Small intestine (tissue), 7 donors: ENCODE data around the gene FXYD7. TPM values are rescaled to one million over a fixed set of nuclear protein-coding genes. Genes with fewer than 3 reads are reported as not detected.
"Not testable (repeated sequence)": the region's sequence is repeated elsewhere in the genome, so short reads cannot be mapped to it uniquely, and the experiment has no call there.

Experiments
- DNase-seq, 2 donors: peaks; one replicate each; pipeline versions ENCODE4 v3.0.0 to v3.0.0-alpha.2; 2013
- FAIRE-seq: peaks from 2 replicates; lab custom pipeline; 2012; peaks lifted over from hg19 to GRCh38; lab: Jason Lieb, UNC
- H3K27ac ChIP-seq, 3 donors: one replicate each; pipeline ENCODE4 v1.5.1; 2013; ENCODE audit warnings: low read length in 2 of 3, mild to moderate bottlenecking in 2 of 3, control low read depth in 1 of 3, inconsistent platforms in 1 of 3, low read depth in 1 of 3, moderate library complexity in 1 of 3
- H3K27me3 ChIP-seq, 3 donors: one replicate each; pipeline ENCODE4 v1.6.1; 2013; ENCODE audit warnings: low read length in 3 of 3, inconsistent platforms in 1 of 3; ENCODE audit not compliant: control insufficient read depth in 3 of 3, insufficient read depth in 3 of 3
- H3K36me3 ChIP-seq, 3 donors: one replicate each; pipeline ENCODE4 v1.6.1; 2013; ENCODE audit warnings: low read length in 3 of 3, inconsistent platforms in 1 of 3, low read depth in 1 of 3, mild to moderate bottlenecking in 1 of 3, moderate library complexity in 1 of 3; ENCODE audit not compliant: control insufficient read depth in 3 of 3, insufficient read depth in 2 of 3
- H3K4me1 ChIP-seq, 3 donors: one replicate each; pipeline ENCODE4 v1.6.1; 2013; ENCODE audit warnings: low read length in 2 of 3, inconsistent platforms in 1 of 3, low read depth in 1 of 3, mild to moderate bottlenecking in 1 of 3, moderate library complexity in 1 of 3; ENCODE audit not compliant: control insufficient read depth in 3 of 3, insufficient read depth in 2 of 3
- H3K4me3 ChIP-seq, 3 donors: one replicate each; pipeline ENCODE4 v1.5.1; 2013; ENCODE audit warnings: low read length in 3 of 3, control low read depth in 1 of 3, inconsistent platforms in 1 of 3, low read depth in 1 of 3, mild to moderate bottlenecking in 1 of 3, moderate library complexity in 1 of 3
- H3K9me3 ChIP-seq, 2 donors: one replicate each; pipeline ENCODE4 v1.6.1; 2013; ENCODE audit warnings: low read depth in 1 of 2, low read length in 1 of 2; ENCODE audit not compliant: control insufficient read depth in 2 of 2, insufficient read depth in 1 of 2
- WGBS, 3 donors: extraction: QIAGEN DNeasy Blood & Tissue Kit; methylation state at CpG; one replicate each; pipeline ENCODE4 v1.1.7; 2013; 5-methylcytosine and 5-hydroxymethylcytosine counted together
- polyA plus RNA-seq, 4 donors: library from polyadenylated mRNA; stranded (reverse) in 3 of 4; unstranded in 1 of 4; fragments of 200-250 nt in 3 of 4; fragments of 120-200 nt in 1 of 4; gene quantifications; one replicate each; pipeline versions ENCODE4 v1.2.1 to v1.2.3, GENCODE V29; 2013
- donor health status: healthy with polysubstance abuse.
- donor health status: control.
- donor health status: control.
- donor health status: Bipolar disorder and iron deficiency.
- donor health status: healthy.

FXYD7 gene
- polyA plus RNA-seq, 4 donors, result 0.24 to 0.38 TPM; not detected in 2

- FAIRE-seq, result no peak
- WGBS, 3 donors, result 84 to 92% (median 92%) methylated on average over 13 of the region's 13 CpGs
- peaks cover 0 to 1% (median 0%) of the 10 kb centered on the region in 3 donors for H3K4me1 ChIP-seq
Observed at GRCh38 chr19:35099897-35100275, 43.2 kb upstream of the FXYD7 start.

GRCh38 chr19:35100588-35101533 is 42.2 kb upstream of the FXYD7 start:
- H3K27me3 ChIP-seq, result no peaks in the 10 kb centered on the region
- H3K4me3 ChIP-seq, result no peak overlapping the region
- DNase-seq (no peak), FAIRE-seq (no peak)
- WGBS, 3 donors, result 75 to 83% (median 82%) methylated on average over 14 to 16 of the region's 16 CpGs
- H3K36me3 ChIP-seq, result no peaks in the 10 kb centered on the region
- no peaks in the 10 kb centered on the region for H3K4me1 ChIP-seq
- H3K9me3 ChIP-seq, result peaks cover 0 to 3% of the 10 kb centered on the region in 2 donors
- no peak overlapping the region for H3K27ac ChIP-seq

More at GRCh38 chr19:35099897-35100275, 43.2 kb upstream of the FXYD7 start:
- H3K27me3 ChIP-seq, result no peaks in the 10 kb centered on the region
- no peaks in the 10 kb centered on the region for H3K36me3 ChIP-seq
- no peak overlapping the region for H3K4me3 ChIP-seq
- no peak overlapping the region for H3K27ac ChIP-seq
- H3K9me3 ChIP-seq, result no peaks in the 10 kb centered on the region
- no peak for DNase-seq

- not testable (repeated sequence) for H3K27ac ChIP-seq, H3K27me3 ChIP-seq, FAIRE-seq, DNase-seq, H3K36me3 ChIP-seq, H3K4me1 ChIP-seq, H3K4me3 ChIP-seq, H3K9me3 ChIP-seq
- WGBS, 3 donors, result 85 to 94% (median 94%) methylated on average over 10 of the region's 10 CpGs
Observed at GRCh38 chr19:35101949-35102348, 41.1 kb upstream of the FXYD7 start.

- H3K4me1 ChIP-seq, DNase-seq, FAIRE-seq, H3K36me3 ChIP-seq, H3K27me3 ChIP-seq, H3K27ac ChIP-seq, H3K9me3 ChIP-seq, H3K4me3 ChIP-seq: not testable (repeated sequence)
- 67 to 79% (median 70%) methylated on average over 10 of the region's 10 CpGs for WGBS, 3 donors
Observed at GRCh38 chr19:35103614-35104013, 39.4 kb upstream of the FXYD7 start.

GRCh38 chr19:35104361-35104760 is 38.7 kb upstream of the FXYD7 start:
- Histone ChIP-seq H3K36me3 (no peaks in the 10 kb centered on the region), H3K27ac (no peak overlapping the region), H3K4me1 (peaks cover 0 to 2% (median 0%) of the 10 kb centered on the region in 3 donors), H3K4me3 (no peak overlapping the region), H3K27me3 (no peaks in the 10 kb centered on the region), H3K9me3 (peaks cover 0 to 6% of the 10 kb centered on the region in 2 donors)
- DNase-seq (no peak), FAIRE-seq (no peak)
- 78 to 89% (median 84%) methylated on average over 9 to 11 of the region's 11 CpGs for WGBS, 3 donors

- Histone ChIP-seq H3K36me3 (no peaks in the 10 kb centered on the region), H3K27ac (no peak overlapping the region), H3K9me3 (peaks cover 0 to 6% of the 10 kb centered on the region in 2 donors), H3K27me3 (no peaks in the 10 kb centered on the region), H3K4me3 (no peak overlapping the region), H3K4me1 (peaks cover 0 to 2% (median 0%) of the 10 kb centered on the region in 3 donors)
- 89 to 94% (median 93%) methylated on average over 6 of the region's 6 CpGs for WGBS, 3 donors
- DNase-seq (no peak), FAIRE-seq (no peak)
Observed at GRCh38 chr19:35105047-35105410, 38.0 kb upstream of the FXYD7 start.

GRCh38 chr19:35105411-35106290 is 37.4 kb upstream of the FXYD7 start:
- 80 to 88% (median 85%) methylated on average over 28 to 30 of the region's 30 CpGs for WGBS, 3 donors
- DNase-seq, result no peak
- FAIRE-seq, result no peak
- H3K4me3 ChIP-seq, result no peak overlapping the region
- no peaks in the 10 kb centered on the region for H3K36me3 ChIP-seq
- peaks cover 0 to 2% (median 0%) of the 10 kb centered on the region in 3 donors for H3K4me1 ChIP-seq
- peaks cover 0 to 6% of the 10 kb centered on the region in 2 donors for H3K9me3 ChIP-seq
- H3K27ac ChIP-seq, result no peak overlapping the region
- H3K27me3 ChIP-seq, result no peaks in the 10 kb centered on the region

- 85 to 96% (median 90%) methylated on average over 9 of the region's 9 CpGs for WGBS, 3 donors
- Histone ChIP-seq H3K36me3 (no peaks in the 10 kb centered on the region), H3K4me1 (peaks cover 0 to 2% (median 0%) of the 10 kb centered on the region in 3 donors), H3K27me3 (no peaks in the 10 kb centered on the region), H3K4me3 (no peak overlapping the region), H3K27ac (no peak overlapping the region), H3K9me3 (peaks cover 0 to 6% of the 10 kb centered on the region in 2 donors)
- no peak for DNase-seq
- no peak for FAIRE-seq
Observed at GRCh38 chr19:35106291-35106583, 36.8 kb upstream of the FXYD7 start.
